HepG2 (cell line): ENCODE data around the gene FOXK2. TPM values are rescaled to one million over a fixed set of nuclear protein-coding genes. Genes with fewer than 3 reads are reported as not detected.

Experiments
- ATAC-seq: fragments of 200-7000 bp; cut with Tn5 transposase; 3 replicates; pipeline ENCODE4 v1.9.1; 2020; ENCODE audit warnings: mild to moderate bottlenecking, moderate library complexity
- BruUV-seq: library from RNA; stranded (reverse); fragments of 400-500 nt; replicated peaks from 2 replicates; lab custom pipeline; 2021; lab: Mats Ljungman, UMichigan
- CTCF ChIA-PET: fragments of 300-600 bp; formaldehyde crosslinking; extraction: SDS; loops from one replicate; lab custom pipeline; 2021; ENCODE audit warnings: low total read pairs, inconsistent platforms, low intra/inter-chr PET ratio; lab: Yijun Ruan, JAX
- POLR2A ChIA-PET: fragments of 350-600 bp; sonication (Branson Sonifier 250); formaldehyde crosslinking; loops from one replicate; lab custom pipeline; 2020; ENCODE audit warnings: antibody characterized with exemption, inconsistent platforms; lab: Yijun Ruan, JAX
- DNase-seq: peaks from one replicate; pipeline ENCODE4 v3.0.0-alpha.2; 2015; ENCODE audit warnings: low spot score
- FAIRE-seq: peaks from 3 replicates; lab custom pipeline; 2011; peaks lifted over from hg19 to GRCh38; lab: Jason Lieb, UNC
- H2AFZ ChIP-seq: one replicate; pipeline ENCODE4 v1.6.1; 2011; ENCODE audit warnings: low read length, inconsistent platforms
- H3K27ac ChIP-seq: fragments of 300-600 bp; 3 replicates; pipeline ENCODE4 v1.8.0; 2011; ENCODE audit warnings: mixed run types, mild to moderate bottlenecking, mixed read lengths, low read length, inconsistent platforms; ENCODE audit not compliant: insufficient read depth; ENCODE audit errors: extremely low read length
- H3K27me3 ChIP-seq, 2 experiments: fragments of 200-600 bp in 1 of 2; 2 replicates in 1 of 2; 3 replicates in 1 of 2; pipeline versions ENCODE4 v1.6.0 to v1.8.0; 2011; ENCODE audit warnings: low read length in 2 of 2, mild to moderate bottlenecking in 2 of 2, moderate library complexity in 2 of 2, inconsistent platforms in 1 of 2; ENCODE audit not compliant: insufficient read depth in 2 of 2, control insufficient read depth in 1 of 2
- H3K36me3 ChIP-seq, 2 experiments: fragments of 200-600 bp in 1 of 2; replicated peaks in 1 of 2; 2 replicates in 1 of 2; 3 replicates in 1 of 2; pipeline versions ENCODE4 v1.5.1 to v1.8.0; 2011; ENCODE audit warnings: low read length in 2 of 2, inconsistent platforms in 1 of 2; ENCODE audit not compliant: insufficient read depth in 2 of 2, control insufficient read depth in 1 of 2
- H3K4me1 ChIP-seq: 2 replicates; pipeline ENCODE4 v1.5.1; 2012; ENCODE audit warnings: low read length, inconsistent platforms; ENCODE audit not compliant: insufficient read depth
- H3K4me2 ChIP-seq: 2 replicates; pipeline ENCODE4 v1.6.0; 2011; ENCODE audit warnings: low read depth, low read length, inconsistent platforms
- H3K4me3 ChIP-seq, 3 experiments: fragments of 200-600 bp in 1 of 3; sonication (generic), shearing (Covaris generic) in 1 of 3; replicated peaks in 1 of 3; 2 replicates each; pipeline ENCODE4 v1.5.1; 2011 to 2016; ENCODE audit warnings: low read length in 3 of 3, inconsistent platforms in 2 of 3, low read depth in 2 of 3, mild to moderate bottlenecking in 2 of 3, control low read depth in 1 of 3, mixed read lengths in 1 of 3; ENCODE audit not compliant: insufficient read depth in 1 of 3
- H3K79me2 ChIP-seq: one replicate; pipeline ENCODE4 v1.6.1; 2011; ENCODE audit warnings: low read length, inconsistent platforms; ENCODE audit not compliant: insufficient read depth
- H3K9ac ChIP-seq: 2 replicates; pipeline ENCODE4 v1.6.0; 2011; ENCODE audit warnings: mild to moderate bottlenecking, low read depth, low read length, inconsistent platforms; ENCODE audit not compliant: insufficient read depth
- H3K9me3 ChIP-seq: 2 replicates; pipeline ENCODE4 v1.5.1; 2012; ENCODE audit warnings: mild to moderate bottlenecking, low read length
- H4K20me1 ChIP-seq: 2 replicates; pipeline ENCODE4 v1.6.0; 2011; ENCODE audit warnings: inconsistent platforms, mild to moderate bottlenecking, low read length, moderate library complexity; ENCODE audit not compliant: insufficient read depth
- GZF1 ChIP-seq: sonication (generic); formaldehyde crosslinking; IDR thresholded peaks from 2 replicates; pipeline ENCODE4 v1.5.1; 2020; ENCODE audit warnings: mild to moderate bottlenecking, missing genetic modification reagents
- HES4 ChIP-seq: sonication (generic); formaldehyde crosslinking; IDR thresholded peaks from 2 replicates; pipeline ENCODE4 v1.9.0; 2021; ENCODE audit warnings: mild to moderate bottlenecking, missing genetic modification reagents, borderline replicate concordance
- JUNB ChIP-seq: sonication (generic); formaldehyde crosslinking; IDR thresholded peaks from 2 replicates; pipeline ENCODE4 v1.8.0; 2022; ENCODE audit warnings: missing genetic modification reagents, mild to moderate bottlenecking, borderline replicate concordance
- PHF5A ChIP-seq: IDR thresholded peaks from one replicate; pipeline ENCODE4 v1.6.1; 2018; ENCODE audit warnings: low read depth, missing genetic modification reagents; ENCODE audit not compliant: unreplicated experiment
- RXRA ChIP-seq: sonication (generic); formaldehyde crosslinking; IDR thresholded peaks from 2 replicates; pipeline ENCODE4 v1.5.1; 2020; ENCODE audit warnings: missing genetic modification reagents
- SRSF1 ChIP-seq: fragments of 200-400 bp; formaldehyde crosslinking; optimal IDR thresholded peaks from 2 replicates; pipeline ENCODE3; 2017; ENCODE audit warnings: mild to moderate bottlenecking, low read depth, low read length, moderate library complexity
- ZFP82 ChIP-seq: sonication (generic); formaldehyde crosslinking; IDR thresholded peaks from 2 replicates; pipeline ENCODE4 v1.5.1; 2020; ENCODE audit warnings: mild to moderate bottlenecking, missing genetic modification reagents, borderline replicate concordance
- ZFP90 ChIP-seq: sonication (generic); formaldehyde crosslinking; IDR thresholded peaks from 2 replicates; pipeline ENCODE4 v1.8.0; 2022; ENCODE audit warnings: missing genetic modification reagents, mild to moderate bottlenecking, inconsistent platforms, borderline replicate concordance
- ZFY ChIP-seq: sonication (generic); formaldehyde crosslinking; IDR thresholded peaks from 2 replicates; pipeline ENCODE4 v1.4.0; 2020; ENCODE audit warnings: missing genetic modification reagents
- ZNF343 ChIP-seq: sonication (generic); formaldehyde crosslinking; IDR thresholded peaks from 2 replicates; pipeline ENCODE4 v1.4.0; 2020; ENCODE audit warnings: mild to moderate bottlenecking, missing genetic modification reagents
- ZNF441 ChIP-seq: sonication (generic); formaldehyde crosslinking; IDR thresholded peaks from 2 replicates; pipeline ENCODE4 v1.7.0; 2021; ENCODE audit warnings: missing genetic modification reagents, borderline replicate concordance
- ZNF564 ChIP-seq: sonication (generic); formaldehyde crosslinking; IDR thresholded peaks from 2 replicates; pipeline ENCODE4 v1.8.1; 2023; ENCODE audit warnings: mild to moderate bottlenecking, missing genetic modification reagents
- ZNF674 ChIP-seq: sonication (generic); formaldehyde crosslinking; IDR thresholded peaks from 2 replicates; pipeline ENCODE4 v1.5.0; 2020; ENCODE audit warnings: low read depth, mild to moderate bottlenecking, missing genetic modification reagents
- WGBS: methylation state at CpG from one replicate; pipeline ENCODE4 v1.1.6; 2017; ENCODE audit warnings: low lambda C conversion rate; 5-methylcytosine and 5-hydroxymethylcytosine counted together
- in situ Hi-C: cut with HindIII; loops from 2 replicates; pipeline ENCODE4 v1.10.0; 2017; ENCODE audit warnings: low pct_unique_long_range_greater_than_20kb; ENCODE audit not compliant: extremely low pct_ligation_motif_present
- intact Hi-C: fragments of 100-400 bp; cut with micrococcal nuclease; formaldehyde crosslinking; loops from one replicate; pipeline ENCODE4 v1.10.0; 2022; ENCODE audit not compliant: unreplicated experiment
- polyA plus RNA-seq, 8 experiments: library from polyadenylated mRNA; depleted of rRNA in 3 of 8; stranded (reverse) in 7 of 8; unstranded in 1 of 8; fragments of >200 nt; fragmentation: Illumina TruSeq in 4 of 8; extraction: Trizol in 4 of 8; gene quantifications; 2 replicates each; pipeline versions ENCODE4 v1.2.1 to v1.2.3, GENCODE V29; 2011 to 2016; ENCODE audit warnings: low read depth in 4 of 8, missing spikeins in 1 of 8, mixed read lengths in 1 of 8; ENCODE audit not compliant: insufficient read depth in 1 of 8
- total RNA-seq, 5 experiments: library from RNA; depleted of rRNA; stranded (reverse); fragments of >200 nt; fragmentation: Illumina TruSeq; extraction: Trizol; gene quantifications; 2 replicates each; pipeline ENCODE4 v1.2.3, GENCODE V29; 2016; ENCODE audit warnings: low read depth in 1 of 5
- TF ChIP-seq, protein P1 (sequence below): sonication (generic); formaldehyde crosslinking; IDR thresholded peaks from 2 replicates; pipeline ENCODE4 v1.4.0; 2020; ENCODE audit warnings: mild to moderate bottlenecking, missing genetic modification reagents
- TF ChIP-seq, protein P2 (sequence below): sonication (generic); formaldehyde crosslinking; IDR thresholded peaks from 2 replicates; pipeline ENCODE4 v1.4.0; 2020; ENCODE audit warnings: mild to moderate bottlenecking, missing genetic modification reagents
- TF ChIP-seq, protein P3 (sequence below): sonication (generic); formaldehyde crosslinking; IDR thresholded peaks from 2 replicates; pipeline ENCODE4 v1.5.1; 2020; ENCODE audit warnings: missing genetic modification reagents, mild to moderate bottlenecking, borderline replicate concordance
- TF ChIP-seq, protein P4 (sequence below): sonication (generic); formaldehyde crosslinking; IDR thresholded peaks from 2 replicates; pipeline ENCODE4 v1.4.0; 2020; ENCODE audit warnings: missing genetic modification reagents, borderline replicate concordance

The FOXK2 gene
- total and polyA plus RNA-seq, 2 of the 13 experiments (the other 11 are each of a cell fraction or from before 2014, with no cell fraction given) = 67.1 to 67.2 TPM

DNA sequence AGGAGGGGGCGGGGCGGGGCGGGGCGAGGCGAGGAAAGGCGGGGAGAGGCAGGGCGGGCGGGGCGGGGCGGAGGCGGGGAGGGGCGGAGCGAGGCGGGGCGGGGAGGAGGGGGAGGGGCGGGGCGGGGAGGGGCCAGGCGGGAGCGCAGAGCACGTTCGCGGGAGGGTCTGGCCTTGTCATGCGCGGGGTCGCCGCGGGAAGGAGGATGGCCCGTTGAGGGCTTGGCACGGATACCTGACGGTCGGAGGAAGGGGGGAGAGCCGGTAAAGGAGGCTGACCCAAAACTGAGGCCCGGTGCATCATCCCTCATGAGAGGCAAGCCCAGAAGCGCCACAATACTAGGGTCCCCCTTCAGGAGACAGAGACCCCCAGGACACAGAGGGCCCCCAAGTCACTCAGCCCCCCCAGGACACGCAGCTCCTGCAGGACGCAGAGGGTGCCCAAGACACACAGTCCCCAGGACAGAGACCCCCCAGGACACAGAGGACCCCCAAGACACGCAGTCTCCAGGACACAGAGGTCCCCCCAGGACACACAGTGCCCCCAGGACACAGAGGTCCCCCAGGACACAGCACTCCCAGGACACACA lies 129.3 kb downstream of the FOXK2 start:
- CTCF ChIA-PET = no interaction called here
- H2AFZ ChIP-seq = no peak overlapping the region
- TF ChIP-seq PHF5A = no peak
- TF ChIP-seq, protein P1, sequence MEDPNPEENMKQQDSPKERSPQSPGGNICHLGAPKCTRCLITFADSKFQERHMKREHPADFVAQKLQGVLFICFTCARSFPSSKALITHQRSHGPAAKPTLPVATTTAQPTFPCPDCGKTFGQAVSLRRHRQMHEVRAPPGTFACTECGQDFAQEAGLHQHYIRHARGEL (CRISPR knock-in tag) = no peak
- TF ChIP-seq, protein P2, sequence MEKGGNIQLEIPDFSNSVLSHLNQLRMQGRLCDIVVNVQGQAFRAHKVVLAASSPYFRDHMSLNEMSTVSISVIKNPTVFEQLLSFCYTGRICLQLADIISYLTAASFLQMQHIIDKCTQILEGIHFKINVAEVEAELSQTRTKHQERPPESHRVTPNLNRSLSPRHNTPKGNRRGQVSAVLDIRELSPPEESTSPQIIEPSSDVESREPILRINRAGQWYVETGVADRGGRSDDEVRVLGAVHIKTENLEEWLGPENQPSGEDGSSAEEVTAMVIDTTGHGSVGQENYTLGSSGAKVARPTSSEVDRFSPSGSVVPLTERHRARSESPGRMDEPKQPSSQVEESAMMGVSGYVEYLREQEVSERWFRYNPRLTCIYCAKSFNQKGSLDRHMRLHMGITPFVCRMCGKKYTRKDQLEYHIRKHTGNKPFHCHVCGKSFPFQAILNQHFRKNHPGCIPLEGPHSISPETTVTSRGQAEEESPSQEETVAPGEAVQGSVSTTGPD = no peak
- TF ChIP-seq ZFP82 (CRISPR knock-in tag) = peak; percentile 33; the same call in 1 of the 2 replicates
- TF ChIP-seq GZF1 (CRISPR knock-in tag) = no peak
- TF ChIP-seq, protein P3, sequence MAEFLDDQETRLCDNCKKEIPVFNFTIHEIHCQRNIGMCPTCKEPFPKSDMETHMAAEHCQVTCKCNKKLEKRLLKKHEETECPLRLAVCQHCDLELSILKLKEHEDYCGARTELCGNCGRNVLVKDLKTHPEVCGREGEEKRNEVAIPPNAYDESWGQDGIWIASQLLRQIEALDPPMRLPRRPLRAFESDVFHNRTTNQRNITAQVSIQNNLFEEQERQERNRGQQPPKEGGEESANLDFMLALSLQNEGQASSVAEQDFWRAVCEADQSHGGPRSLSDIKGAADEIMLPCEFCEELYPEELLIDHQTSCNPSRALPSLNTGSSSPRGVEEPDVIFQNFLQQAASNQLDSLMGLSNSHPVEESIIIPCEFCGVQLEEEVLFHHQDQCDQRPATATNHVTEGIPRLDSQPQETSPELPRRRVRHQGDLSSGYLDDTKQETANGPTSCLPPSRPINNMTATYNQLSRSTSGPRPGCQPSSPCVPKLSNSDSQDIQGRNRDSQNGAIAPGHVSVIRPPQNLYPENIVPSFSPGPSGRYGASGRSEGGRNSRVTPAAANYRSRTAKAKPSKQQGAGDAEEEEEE = 0 out of 2 replicates have a peak, but pooled peaks have one; percentile 32
- TF ChIP-seq ZNF674 = 0 out of 2 replicates have a peak, but pooled peaks have one; percentile 1
- TF ChIP-seq ZNF441 (CRISPR knock-in tag) = 0 out of 2 replicates have a peak, but pooled peaks have one; percentile 8
- TF ChIP-seq SRSF1 = peak; percentile 69
- no peak for TF ChIP-seq RXRA (CRISPR knock-in tag)
- peak; percentile 69; the same call in 1 of the 2 replicates for TF ChIP-seq HES4 (CRISPR knock-in tag)
- TF ChIP-seq ZNF564 (CRISPR knock-in tag) = peak; percentile 24; the same call in 1 of the 2 replicates
- no peak for TF ChIP-seq JUNB (CRISPR knock-in tag)
- no peak for TF ChIP-seq ZFY (CRISPR knock-in tag)
- TF ChIP-seq ZFP90 (CRISPR knock-in tag) = no peak
- TF ChIP-seq ZNF343 (CRISPR knock-in tag) = no peak
- TF ChIP-seq, protein P4, sequence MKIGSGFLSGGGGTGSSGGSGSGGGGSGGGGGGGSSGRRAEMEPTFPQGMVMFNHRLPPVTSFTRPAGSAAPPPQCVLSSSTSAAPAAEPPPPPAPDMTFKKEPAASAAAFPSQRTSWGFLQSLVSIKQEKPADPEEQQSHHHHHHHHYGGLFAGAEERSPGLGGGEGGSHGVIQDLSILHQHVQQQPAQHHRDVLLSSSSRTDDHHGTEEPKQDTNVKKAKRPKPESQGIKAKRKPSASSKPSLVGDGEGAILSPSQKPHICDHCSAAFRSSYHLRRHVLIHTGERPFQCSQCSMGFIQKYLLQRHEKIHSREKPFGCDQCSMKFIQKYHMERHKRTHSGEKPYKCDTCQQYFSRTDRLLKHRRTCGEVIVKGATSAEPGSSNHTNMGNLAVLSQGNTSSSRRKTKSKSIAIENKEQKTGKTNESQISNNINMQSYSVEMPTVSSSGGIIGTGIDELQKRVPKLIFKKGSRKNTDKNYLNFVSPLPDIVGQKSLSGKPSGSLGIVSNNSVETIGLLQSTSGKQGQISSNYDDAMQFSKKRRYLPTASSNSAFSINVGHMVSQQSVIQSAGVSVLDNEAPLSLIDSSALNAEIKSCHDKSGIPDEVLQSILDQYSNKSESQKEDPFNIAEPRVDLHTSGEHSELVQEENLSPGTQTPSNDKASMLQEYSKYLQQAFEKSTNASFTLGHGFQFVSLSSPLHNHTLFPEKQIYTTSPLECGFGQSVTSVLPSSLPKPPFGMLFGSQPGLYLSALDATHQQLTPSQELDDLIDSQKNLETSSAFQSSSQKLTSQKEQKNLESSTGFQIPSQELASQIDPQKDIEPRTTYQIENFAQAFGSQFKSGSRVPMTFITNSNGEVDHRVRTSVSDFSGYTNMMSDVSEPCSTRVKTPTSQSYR = peak; percentile 56; the same call in 1 of the 2 replicates

More for the DNA sequence above, 129.3 kb downstream of the FOXK2 start:
- no TSS peak for BruUV-seq
- H3K27ac ChIP-seq = no peak overlapping the region
- H3K4me1 ChIP-seq = peaks cover 52% of the 10 kb centered on the region
- H4K20me1 ChIP-seq = peaks cover 34% of the 10 kb centered on the region
- WGBS = 10% methylated on average over 25 of the region's 37 CpGs
- DNase-seq (no peak), FAIRE-seq (no peak), ATAC-seq (peak; percentile 6; the same call in 2 of the 3 replicates)
- H3K27me3 ChIP-seq = no peaks in the 10 kb centered on the region; a peak in 1 of 5 replicates
- H3K36me3 ChIP-seq = peaks cover 9% of the 10 kb centered on the region in 2 experiments
- intact Hi-C loops (no loop called here), in situ Hi-C loops (no loop called here)
- peaks cover 39% of the 10 kb centered on the region for H3K79me2 ChIP-seq
- peak overlapping the region; percentile 85 for H3K4me2 ChIP-seq
- POLR2A ChIA-PET = no interaction called here
- no peaks in the 10 kb centered on the region for H3K9me3 ChIP-seq
- H3K4me3 ChIP-seq = peak overlapping the region; percentile 43 to 74 (median 45)
- peak overlapping the region; percentile 60 for H3K9ac ChIP-seq
